Central memory CD8-positive, alpha-beta T cell (primary cell): Measurements from ENCODE around the gene CHRFAM7A.
"Not testable (repeated sequence)": the region's sequence is repeated elsewhere in the genome, so short reads cannot be mapped to it uniquely, and the experiment has no call there.

Experiments used
- ATAC-seq: fragments of 150-1000 bp; cut with Tn5 transposase; replicated peaks from 2 replicates; pipeline ENCODE4 v1.10.0; 2022; ENCODE audit warnings: mild to moderate bottlenecking, moderate FRiP score, moderate number of reproducible peaks; ENCODE audit not compliant: poor library complexity, severe bottlenecking; ENCODE audit errors: extremely low read depth
- DNase-seq, 2 donors: peaks; one replicate each; pipeline ENCODE4 v3.0.0; 2021; ENCODE audit warnings: low spot score in 2 of 2
- H3K27ac Mint-ChIP-seq: one replicate; pipeline ENCODE4 v1.8.0; 2022; ENCODE audit warnings: low read depth, mild to moderate bottlenecking, moderate library complexity, mixed read lengths
- H3K27me3 Mint-ChIP-seq: one replicate; pipeline ENCODE4 v1.8.0; 2022; ENCODE audit warnings: mixed read lengths
- H3K36me3 Mint-ChIP-seq: one replicate; pipeline ENCODE4 v1.8.0; 2022; ENCODE audit warnings: mild to moderate bottlenecking, moderate library complexity, mixed read lengths; ENCODE audit not compliant: insufficient read depth
- H3K4me1 Mint-ChIP-seq: one replicate; pipeline ENCODE4 v1.8.0; 2022; ENCODE audit warnings: mixed read lengths
- H3K4me3 Mint-ChIP-seq: one replicate; pipeline ENCODE4 v1.8.0; 2022; ENCODE audit warnings: mild to moderate bottlenecking, moderate library complexity, mixed read lengths
- H3K9me3 Mint-ChIP-seq: one replicate; pipeline ENCODE4 v1.8.0; 2022; ENCODE audit warnings: mixed read lengths

The CHRFAM7A gene

GRCh38 chr15:30368271-30368670, 25.1 kb downstream of the CHRFAM7A start:
- H3K36me3 Mint-ChIP-seq, H3K4me1 Mint-ChIP-seq, H3K4me3 Mint-ChIP-seq, DNase-seq, H3K9me3 Mint-ChIP-seq, H3K27me3 Mint-ChIP-seq, H3K27ac Mint-ChIP-seq, ATAC-seq: not testable (repeated sequence)

DNA sequence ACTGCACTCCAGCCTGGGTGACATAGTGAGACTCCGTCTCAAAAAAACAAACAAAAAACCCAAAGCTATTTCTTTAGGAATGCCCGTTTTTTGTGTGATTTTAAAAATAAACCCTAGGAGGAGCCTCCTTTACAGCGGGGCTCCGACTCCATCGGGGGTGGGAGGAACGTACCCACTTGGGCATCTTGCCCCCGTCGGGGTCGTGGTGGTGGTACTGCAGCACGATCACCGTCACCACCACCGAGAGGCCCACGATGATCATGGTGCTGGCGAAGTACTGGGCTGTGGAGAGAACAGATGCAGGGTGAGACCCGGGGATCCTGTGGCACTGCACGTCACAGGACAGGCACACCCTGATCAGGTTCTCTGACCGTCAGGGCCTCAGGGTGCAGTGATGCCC, 26.1 kb downstream of the CHRFAM7A start:
- H3K4me1 Mint-ChIP-seq, DNase-seq, H3K27me3 Mint-ChIP-seq, H3K27ac Mint-ChIP-seq, H3K4me3 Mint-ChIP-seq, H3K36me3 Mint-ChIP-seq, ATAC-seq, H3K9me3 Mint-ChIP-seq: not testable (repeated sequence)

GRCh38 chr15:30361404-30361803, 31.9 kb downstream of the CHRFAM7A start:
- H3K4me1 Mint-ChIP-seq, H3K27me3 Mint-ChIP-seq, H3K27ac Mint-ChIP-seq, H3K4me3 Mint-ChIP-seq, DNase-seq, H3K9me3 Mint-ChIP-seq, ATAC-seq, H3K36me3 Mint-ChIP-seq: not testable (repeated sequence)

GRCh38 chr15:30360990-30361389, 32.4 kb downstream of the CHRFAM7A start:
- not testable (repeated sequence) for H3K4me3 Mint-ChIP-seq, H3K27me3 Mint-ChIP-seq, ATAC-seq

GRCh38 chr15:30355043-30355442, 38.3 kb downstream of the CHRFAM7A start:
- not testable (repeated sequence) for H3K4me1 Mint-ChIP-seq, ATAC-seq, H3K9me3 Mint-ChIP-seq, DNase-seq, H3K27me3 Mint-ChIP-seq, H3K36me3 Mint-ChIP-seq, H3K27ac Mint-ChIP-seq, H3K4me3 Mint-ChIP-seq

More at GRCh38 chr15:30360990-30361389, 32.4 kb downstream of the CHRFAM7A start:
- DNase-seq, H3K9me3 Mint-ChIP-seq, H3K36me3 Mint-ChIP-seq, H3K27ac Mint-ChIP-seq, H3K4me1 Mint-ChIP-seq: not testable (repeated sequence)

- not testable (repeated sequence) for DNase-seq, ATAC-seq, H3K4me3 Mint-ChIP-seq, H3K36me3 Mint-ChIP-seq, H3K4me1 Mint-ChIP-seq, H3K9me3 Mint-ChIP-seq, H3K27me3 Mint-ChIP-seq, H3K27ac Mint-ChIP-seq
These were observed 43.5 kb downstream of the CHRFAM7A start for GRCh38 chr15:30349803-30350202.

DNA sequence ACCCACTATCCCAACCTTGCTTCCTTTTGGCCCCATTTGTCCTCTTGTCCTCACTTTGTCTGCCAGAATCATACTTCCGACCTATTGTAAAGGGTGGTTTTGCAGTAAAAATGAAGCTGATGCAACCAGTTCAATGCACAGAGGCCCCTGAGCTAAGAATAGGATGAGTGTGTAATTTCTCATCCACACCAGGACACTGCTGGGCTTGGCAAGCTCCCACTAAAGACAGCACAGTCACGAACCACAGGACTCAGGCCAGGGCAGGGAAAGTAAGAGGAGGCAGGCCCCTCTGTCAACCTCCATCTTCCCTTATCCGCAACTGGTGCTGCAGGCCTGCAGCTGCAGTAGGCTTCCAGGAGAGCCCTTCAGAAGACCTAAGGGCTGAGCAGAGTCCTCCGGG, 56.8 kb downstream of the CHRFAM7A start:
- H3K4me1 Mint-ChIP-seq, DNase-seq, ATAC-seq, H3K9me3 Mint-ChIP-seq, H3K36me3 Mint-ChIP-seq, H3K4me3 Mint-ChIP-seq, H3K27ac Mint-ChIP-seq, H3K27me3 Mint-ChIP-seq: not testable (repeated sequence)

DNA sequence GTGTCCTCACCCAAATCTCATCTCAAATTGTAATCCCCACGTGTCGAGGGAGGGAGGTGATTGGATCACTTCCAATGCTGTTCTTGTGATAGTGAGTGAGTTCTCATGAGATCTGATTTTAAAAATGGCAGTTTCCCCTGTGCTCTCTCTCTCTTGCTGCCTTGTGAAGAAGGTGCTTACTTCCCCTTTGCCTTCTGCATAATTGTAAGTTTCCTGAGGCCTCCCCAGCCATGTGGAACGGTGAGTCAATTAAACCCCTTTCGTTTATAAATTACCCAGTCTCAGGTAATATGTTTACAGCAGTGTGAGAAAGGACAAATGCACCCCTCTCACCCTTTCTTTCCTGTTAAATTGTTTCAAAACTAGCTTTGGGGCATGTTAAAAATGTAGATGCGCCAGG, 59.2 kb downstream of the CHRFAM7A start:
- not testable (repeated sequence) for H3K27me3 Mint-ChIP-seq, H3K4me1 Mint-ChIP-seq, H3K27ac Mint-ChIP-seq, H3K9me3 Mint-ChIP-seq, H3K4me3 Mint-ChIP-seq, DNase-seq, ATAC-seq, H3K36me3 Mint-ChIP-seq

GRCh38 chr15:30326145-30326544, 67.2 kb downstream of the CHRFAM7A start:
- not testable (repeated sequence) for H3K27me3 Mint-ChIP-seq, H3K4me3 Mint-ChIP-seq, H3K27ac Mint-ChIP-seq, DNase-seq, ATAC-seq, H3K36me3 Mint-ChIP-seq, H3K9me3 Mint-ChIP-seq, H3K4me1 Mint-ChIP-seq

GRCh38 chr15:30321063-30321462, 72.3 kb downstream of the CHRFAM7A start:
- H3K9me3 Mint-ChIP-seq, H3K4me3 Mint-ChIP-seq, H3K36me3 Mint-ChIP-seq, DNase-seq, H3K27me3 Mint-ChIP-seq, H3K27ac Mint-ChIP-seq, H3K4me1 Mint-ChIP-seq, ATAC-seq: not testable (repeated sequence)

DNA sequence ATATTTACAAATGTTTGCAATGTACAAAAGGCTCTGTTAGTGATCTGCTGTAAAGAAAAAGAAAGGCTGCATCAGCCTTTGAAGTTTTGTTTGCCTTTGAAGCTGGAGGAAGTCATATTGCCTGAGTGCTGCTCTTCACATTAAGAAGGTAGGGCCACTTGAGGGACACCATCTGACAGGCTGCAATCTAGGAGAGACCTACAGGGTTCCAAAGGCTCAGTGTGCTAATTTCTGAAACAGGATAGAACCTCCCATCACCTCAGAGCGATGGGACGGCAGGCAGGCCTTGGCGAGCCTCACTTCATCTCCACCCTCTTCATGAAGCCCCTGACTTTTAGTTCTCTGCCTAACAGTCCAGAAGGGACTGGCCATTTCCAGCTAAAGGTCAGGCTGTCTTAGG, 77.6 kb downstream of the CHRFAM7A start:
- H3K36me3 Mint-ChIP-seq = not testable (repeated sequence)

DNA sequence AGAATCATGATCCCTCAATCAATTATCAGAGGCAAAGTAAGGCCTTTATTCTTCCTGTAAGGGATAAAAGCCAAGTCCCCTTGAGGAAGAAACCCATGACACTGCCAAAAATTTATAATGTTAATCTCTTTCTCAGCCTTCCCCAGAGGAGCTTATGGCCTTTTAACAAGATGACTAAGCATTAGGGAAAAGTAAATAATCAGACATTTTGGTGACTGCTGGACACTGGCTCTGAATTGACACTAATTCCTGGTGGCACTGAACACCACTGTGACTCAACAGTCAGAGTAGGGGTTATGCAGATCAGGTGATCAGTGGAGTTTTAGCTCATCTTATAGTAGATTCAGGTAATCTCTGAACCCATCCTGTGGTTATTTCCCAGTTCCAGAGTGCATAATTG, 82.8 kb downstream of the CHRFAM7A start:
- not testable (repeated sequence) for ATAC-seq, H3K36me3 Mint-ChIP-seq, H3K27ac Mint-ChIP-seq, H3K27me3 Mint-ChIP-seq, DNase-seq, H3K9me3 Mint-ChIP-seq, H3K4me3 Mint-ChIP-seq, H3K4me1 Mint-ChIP-seq

More for the DNA sequence above, 77.6 kb downstream of the CHRFAM7A start:
- H3K9me3 Mint-ChIP-seq, H3K4me1 Mint-ChIP-seq, H3K4me3 Mint-ChIP-seq, DNase-seq, H3K27me3 Mint-ChIP-seq, H3K27ac Mint-ChIP-seq, ATAC-seq: not testable (repeated sequence)
